ENCODE results near the gene HOMER2.

- TF ChIP-seq CTCF (conservative IDR thresholded peaks at IDR 0.05; ENCODE audit: low read length) (no peak), EZH2phosphoT487 (IDR thresholded peaks at IDR 0.05; ENCODE audit: borderline replicate concordance, low read depth, low read length) (no peak)
These were observed 56.5 kb downstream of the HOMER2 start for GRCh38 chr15:82895983-82896382.
